GM12873 (cell line): ENCODE measurements around the gene CSRNP3.

Source experiments
- CTCF ChIP-seq: IDR thresholded peaks from 2 replicates; pipeline ENCODE4 v1.5.1; 2012; ENCODE audit warnings: low read depth, mild to moderate bottlenecking, moderate library complexity, low read length, control low read depth; ENCODE audit not compliant: insufficient read depth; ENCODE audit errors: missing control alignments

CSRNP3 gene

GRCh38 chr2:165494573-165494972 lies 25.1 kb downstream of the CSRNP3 start:
- TF ChIP-seq CTCF = no peak

GRCh38 chr2:165497659-165498317 lies 28.3 kb downstream of the CSRNP3 start:
- TF ChIP-seq CTCF = no peak

GRCh38 chr2:165499131-165499530 lies 29.6 kb downstream of the CSRNP3 start:
- TF ChIP-seq CTCF = no peak

- no peak for TF ChIP-seq CTCF
Measured at GRCh38 chr2:165500001-165500400, 30.5 kb downstream of the CSRNP3 start.

GRCh38 chr2:165500816-165501215 lies 31.3 kb downstream of the CSRNP3 start:
- TF ChIP-seq CTCF = no peak

GRCh38 chr2:165505514-165505913 lies 36.0 kb downstream of the CSRNP3 start:
- TF ChIP-seq CTCF = no peak

GRCh38 chr2:165508927-165509326 lies 39.4 kb downstream of the CSRNP3 start:
- no peak for TF ChIP-seq CTCF
